ENCODE data around the gene SERHL2. TPM values are rescaled to one million over a fixed set of nuclear protein-coding genes. Genes with fewer than 3 reads are reported as not detected.
"Not testable (repeated sequence)": the region's sequence is repeated elsewhere in the genome, so short reads cannot be mapped to it uniquely, and the experiment has no call there.

Gene SERHL2
- total RNA-seq, 2 donors from 2014 or later, result 2.4 to 3.9 TPM

GRCh38 chr22:42544686-42545085, 9.1 kb upstream of the SERHL2 start:
- no peak for TF ChIP-seq CTCF (IDR thresholded peaks at IDR 0.05)
- Histone ChIP-seq H3K4me1 (no peaks in the 10 kb centered on the region), H3K4me3 (no peak overlapping the region), H3K27me3 (no peaks in the 10 kb centered on the region), H3K9me3 (no peaks in the 10 kb centered on the region), H3K27ac (no peak overlapping the region), H3K36me3 (no peaks in the 10 kb centered on the region)
- DNase-seq (ENCODE audit: low spot score), result no peak

GRCh38 chr22:42547562-42547961, 6.2 kb upstream of the SERHL2 start:
- no peak for DNase-seq (ENCODE audit: low spot score)
- Histone ChIP-seq H3K27ac (no peak overlapping the region), H3K9me3 (no peaks in the 10 kb centered on the region), H3K4me3 (no peak overlapping the region), H3K27me3 (no peaks in the 10 kb centered on the region), H3K36me3 (no peaks in the 10 kb centered on the region), H3K4me1 (no peaks in the 10 kb centered on the region)
- no peak for TF ChIP-seq CTCF (IDR thresholded peaks at IDR 0.05)

- not testable (repeated sequence) for H3K27me3 ChIP-seq; H3K4me1 ChIP-seq; DNase-seq (ENCODE audit: low spot score); H3K9me3 ChIP-seq; H3K27ac ChIP-seq; H3K36me3 ChIP-seq; H3K4me3 ChIP-seq
Observed at GRCh38 chr22:42548126-42548525, 5.6 kb upstream of the SERHL2 start.

GRCh38 chr22:42548597-42549330, 5.0 kb upstream of the SERHL2 start:
- Histone ChIP-seq H3K4me3 (no peak overlapping the region), H3K4me1 (no peaks in the 10 kb centered on the region), H3K27ac (no peak overlapping the region), H3K9me3 (no peaks in the 10 kb centered on the region), H3K36me3 (no peaks in the 10 kb centered on the region), H3K27me3 (no peaks in the 10 kb centered on the region)
- no peak for DNase-seq (ENCODE audit: low spot score)
- TF ChIP-seq CTCF (IDR thresholded peaks at IDR 0.05), result no peak

- Histone ChIP-seq H3K27ac (no peak overlapping the region), H3K36me3 (no peaks in the 10 kb centered on the region), H3K27me3 (no peaks in the 10 kb centered on the region), H3K4me1 (peaks cover 0 to 7% of the 10 kb centered on the region in 2 donors), H3K4me3 (no peak overlapping the region), H3K9me3 (no peaks in the 10 kb centered on the region)
- TF ChIP-seq CTCF (IDR thresholded peaks at IDR 0.05), result no peak
- no peak for DNase-seq (ENCODE audit: low spot score)
Observed at GRCh38 chr22:42549331-42550060, 4.3 kb upstream of the SERHL2 start.

- H3K36me3 ChIP-seq, H3K9me3 ChIP-seq: not testable (repeated sequence)
Observed at GRCh38 chr22:42552294-42552647, 1.5 kb upstream of the SERHL2 start.

More at GRCh38 chr22:42552294-42552647, 1.5 kb upstream of the SERHL2 start:
- H3K4me3 ChIP-seq; DNase-seq (ENCODE audit: low spot score); H3K27ac ChIP-seq; H3K4me1 ChIP-seq; H3K27me3 ChIP-seq: not testable (repeated sequence)
